ENCODE results near the gene ACTRT1.

ACTRT1 gene

DNA sequence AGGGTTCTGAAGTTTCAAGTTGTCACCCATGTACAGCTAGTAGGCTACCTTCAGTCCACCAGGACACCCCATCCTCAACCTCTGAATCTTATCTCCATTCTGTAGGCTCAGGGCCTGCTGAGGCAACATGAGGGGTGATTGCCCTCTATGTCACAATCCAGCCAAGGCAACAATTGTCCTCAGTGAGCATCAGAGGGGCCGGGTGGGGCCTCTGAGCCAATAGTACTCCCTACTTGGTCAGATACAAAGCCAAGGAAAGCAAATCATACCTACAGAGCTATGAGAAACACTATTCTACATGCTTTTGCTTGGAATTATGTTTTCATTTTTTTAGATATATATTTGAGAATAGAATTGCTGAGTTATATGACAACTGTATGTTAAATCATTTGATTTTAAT, at the start of gene ACTRT1:
Gene ACTRT1, minus strand, starts transcription at position 101 of the 400 bp plus-strand sequence. CDS start 197 bp downstream, outside the sequence.
- FAIRE-seq (no peak), DNase-seq (ENCODE audit: low spot score) (no peak)

DNA sequence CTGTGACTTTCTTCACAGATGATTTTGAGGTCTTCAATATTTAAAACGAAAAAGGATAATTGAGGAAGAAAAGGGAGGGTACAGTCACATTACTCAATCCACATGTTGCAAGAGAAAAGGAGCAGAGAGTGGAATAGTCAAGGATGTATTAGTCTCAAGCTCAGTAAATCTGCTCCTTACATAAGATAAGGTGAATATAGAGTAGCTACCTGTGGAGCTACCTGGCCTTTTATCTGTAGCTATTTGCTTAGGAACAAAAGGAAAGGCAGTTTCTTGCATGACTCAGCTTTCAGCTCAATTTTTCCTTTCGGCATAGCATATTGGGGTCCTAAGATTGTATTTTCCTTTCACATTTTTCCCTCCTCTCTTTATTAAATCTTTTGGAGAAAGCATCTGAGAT, 26.3 kb upstream of the ACTRT1 start:
- no peak for DNase-seq (ENCODE audit: low spot score)
- no peak for FAIRE-seq

DNA sequence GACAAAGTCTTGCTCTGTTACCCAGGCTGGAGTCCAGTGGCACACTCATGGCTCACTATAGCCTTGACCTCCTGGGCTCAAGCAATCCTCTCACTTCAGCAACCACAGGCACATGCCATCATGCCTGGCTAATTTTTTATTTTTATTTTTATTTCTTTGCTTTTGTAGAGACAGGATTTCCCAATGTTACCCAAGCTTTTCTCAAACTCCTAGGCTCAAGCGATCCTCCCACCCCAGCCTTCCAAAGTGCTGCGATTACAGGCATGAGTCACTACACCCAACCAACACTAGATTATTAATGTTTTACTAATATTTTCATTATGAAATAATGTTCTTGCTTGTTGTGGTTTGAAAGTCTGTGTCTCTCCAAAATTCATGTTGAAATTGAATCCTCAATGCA, 5.2 kb upstream of the ACTRT1 start:
- peak; percentile 78 for FAIRE-seq
- DNase-seq (ENCODE audit: low spot score): no peak

DNA sequence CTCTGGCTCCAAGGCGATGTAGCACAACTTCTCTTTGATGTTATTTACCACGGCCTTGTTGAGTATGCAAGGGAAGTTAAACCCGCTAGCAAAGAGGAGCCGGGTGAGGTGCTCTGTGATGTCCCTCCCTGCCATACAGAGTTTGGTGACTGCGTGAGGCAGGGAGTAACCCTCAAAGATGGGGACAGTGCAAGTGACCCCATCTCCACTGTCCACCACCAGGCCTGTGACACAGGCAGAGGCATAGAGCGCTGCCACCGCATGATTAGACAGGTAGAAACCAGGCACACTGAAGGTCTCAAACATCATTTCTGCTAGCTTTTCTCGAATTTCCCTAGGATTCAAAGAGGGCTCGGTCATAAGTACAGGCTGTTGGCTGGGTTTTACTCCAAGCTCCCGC, 677 bp downstream of the ACTRT1 start:
- DNase-seq (ENCODE audit: low spot score) (no peak), FAIRE-seq (no peak)

DNA sequence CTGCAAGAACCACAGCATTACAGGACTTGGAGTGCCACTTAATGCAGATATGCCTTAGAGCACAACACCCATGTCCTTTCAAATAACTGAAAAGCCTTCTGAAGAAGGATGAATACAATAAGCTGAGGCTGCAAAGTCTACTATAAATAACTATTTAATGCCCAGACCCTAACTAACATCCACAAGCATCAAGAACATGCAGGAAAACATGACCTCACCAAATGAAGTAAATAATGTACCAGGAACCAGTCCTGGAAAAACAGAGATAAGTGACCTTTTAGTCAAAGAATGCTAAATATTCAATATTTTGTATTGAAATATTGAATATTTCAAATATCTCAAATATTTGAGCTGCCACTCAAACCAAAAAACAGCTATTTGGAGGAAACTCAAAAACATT, 16.9 kb downstream of the ACTRT1 start:
- FAIRE-seq (no peak), DNase-seq (ENCODE audit: low spot score) (no peak)

DNA sequence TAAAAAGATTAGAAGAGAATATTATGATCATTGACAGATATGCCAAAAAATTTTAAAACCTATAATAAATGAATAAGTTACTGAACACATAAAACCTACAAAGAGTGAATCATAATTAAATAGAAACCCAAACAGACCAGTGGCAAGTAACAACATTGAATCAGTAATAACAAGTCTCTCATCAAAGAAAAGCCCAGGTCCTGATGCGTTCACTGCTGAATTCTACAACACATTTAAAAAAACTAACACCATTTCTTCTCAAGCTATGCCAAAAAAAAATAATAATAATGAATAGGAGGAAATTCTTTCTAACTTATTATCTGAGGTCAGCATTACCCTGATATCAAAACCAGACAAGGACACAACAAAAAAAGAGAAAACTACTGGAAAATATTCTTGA, 30.6 kb downstream of the ACTRT1 start:
- FAIRE-seq: no peak

DNA sequence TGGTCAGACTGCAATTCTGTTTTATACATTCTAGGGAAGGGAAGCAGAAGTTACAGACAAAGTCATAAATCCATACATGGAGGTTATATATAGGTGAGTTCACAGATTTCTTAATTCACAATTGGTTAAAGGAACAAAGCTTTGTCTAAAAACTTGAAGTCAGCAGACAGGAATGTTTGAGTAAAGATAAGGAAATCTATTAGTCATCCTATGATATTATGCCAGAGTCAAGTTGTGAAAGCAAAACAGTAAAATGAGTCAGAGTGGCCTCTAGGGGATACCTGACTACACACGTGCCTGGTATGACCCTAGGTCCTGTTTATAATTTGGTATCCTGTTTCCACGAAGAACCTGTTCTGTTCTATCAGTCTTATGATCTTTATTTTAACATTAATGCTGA, 31.5 kb downstream of the ACTRT1 start:
- FAIRE-seq: peak; percentile 96

More for the DNA sequence above, 30.6 kb downstream of the ACTRT1 start:
- no peak for DNase-seq (ENCODE audit: low spot score)

DNA sequence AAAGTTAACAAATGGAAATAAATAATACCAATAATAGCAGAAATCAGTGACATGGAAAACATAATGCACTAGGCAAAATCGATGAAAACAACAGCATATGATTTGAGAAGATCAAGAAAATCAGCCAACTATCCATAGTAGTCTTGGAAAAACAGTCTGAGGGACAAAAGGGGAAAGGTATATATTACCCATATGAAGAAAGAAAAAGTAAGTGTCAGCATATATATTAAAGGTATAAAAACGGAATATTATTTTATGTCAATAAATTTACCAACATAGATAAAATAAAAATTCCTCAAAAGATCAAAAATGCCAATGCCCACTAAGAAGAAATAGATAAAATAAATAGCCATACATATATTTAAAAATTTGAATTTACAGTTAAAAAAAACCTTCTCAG, 33.0 kb downstream of the ACTRT1 start:
- peak; percentile 31 for FAIRE-seq

More for the DNA sequence above, 31.5 kb downstream of the ACTRT1 start:
- peak; percentile 89 for DNase-seq (ENCODE audit: low spot score)

DNA sequence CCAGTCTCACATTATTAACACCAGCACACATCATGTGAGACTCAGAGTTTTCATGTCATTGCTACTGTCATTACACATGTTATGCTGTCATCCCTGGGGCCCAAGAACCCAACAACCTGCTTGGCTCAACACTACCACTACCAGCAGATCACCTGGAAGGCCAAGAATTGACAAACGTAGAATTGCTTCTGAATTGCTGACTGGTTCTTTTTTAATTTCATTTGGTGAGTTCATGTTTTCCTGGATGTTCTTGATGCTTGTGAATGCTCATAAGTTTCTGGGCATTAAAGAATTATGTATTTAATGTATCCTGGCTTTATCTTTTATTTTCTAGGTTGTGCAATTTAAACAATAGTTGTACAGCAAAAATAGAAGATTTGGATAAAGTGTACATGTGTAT, 40.2 kb downstream of the ACTRT1 start:
- DNase-seq (ENCODE audit: low spot score) (no peak), FAIRE-seq (no peak)

More for the DNA sequence above, 33.0 kb downstream of the ACTRT1 start:
- DNase-seq (ENCODE audit: low spot score): no peak

DNA sequence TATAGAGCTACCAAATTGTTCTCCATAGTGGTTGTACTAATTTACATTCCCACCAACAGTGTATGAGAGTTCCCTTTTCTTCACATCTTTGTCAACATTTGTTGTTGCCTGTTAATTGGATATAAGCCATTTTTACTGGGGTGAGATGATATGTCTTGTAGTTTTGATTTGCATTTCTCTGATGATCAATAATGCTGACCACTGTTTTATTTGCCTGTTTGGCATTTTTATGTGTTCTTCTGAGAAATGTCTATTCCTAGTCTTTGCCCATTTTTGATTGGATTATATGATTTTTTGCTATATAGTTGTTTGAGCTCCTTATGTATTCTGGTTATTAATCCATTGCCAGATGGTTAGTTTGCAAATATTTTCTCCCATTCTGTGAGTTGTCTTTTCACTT, 44.3 kb downstream of the ACTRT1 start:
- FAIRE-seq (no peak), DNase-seq (ENCODE audit: low spot score) (no peak)
